Measurements from ENCODE around the gene MYOD1. TPM values are rescaled to one million over a fixed set of nuclear protein-coding genes. Genes with fewer than 3 reads are reported as not detected.

The MYOD1 gene
- total RNA-seq, 1 experiment from 2014 or later: not detected

- Histone ChIP-seq H3K4me3 (ENCODE audit: low read length) (no peak overlapping the region), H3K36me3 (ENCODE audit: low read depth, low read length) (no peaks in the 10 kb centered on the region), H3K9me3 (ENCODE audit: low read length) (no peaks in the 10 kb centered on the region), H3K4me1 (ENCODE audit: insufficient read depth, low read length) (no peaks in the 10 kb centered on the region), H3K79me2 (ENCODE audit: low read length) (no peaks in the 10 kb centered on the region), H3K27me3 (ENCODE audit: low read length) (peaks cover 20% of the 10 kb centered on the region), H3K27ac (ENCODE audit: low read length) (no peak overlapping the region), H3K9me2 (replicated peaks; ENCODE audit: low read length) (no peaks in the 10 kb centered on the region), H3F3A (ENCODE audit: low read length, unreplicated experiment) (no peaks in the 10 kb centered on the region), H4K20me1 (ENCODE audit: low read length) (no peaks in the 10 kb centered on the region), H3K9ac (ENCODE audit: low read length) (no peak overlapping the region), H2AFZ (ENCODE audit: low read length) (no peak overlapping the region), H3K4me2 (ENCODE audit: low read length) (no peak overlapping the region)
- ChIA-PET POLR2A (ENCODE audit: unreplicated experiment) (no interaction called here), CTCF (no interaction called here)
- ATAC-seq (no peak), DNase-seq (no peak)
- intact Hi-C loops (cut with micrococcal nuclease): no loop called here
- BruUV-seq (replicated peaks): no TSS peak
- TF ChIP-seq EZH2 (IDR thresholded peaks at IDR 0.05; ENCODE audit: low read length, unreplicated experiment) (no peak), EZH2phosphoT487 (IDR thresholded peaks at IDR 0.05; ENCODE audit: borderline replicate concordance, low read length) (no peak)
- TF ChIP-seq, protein P1, sequence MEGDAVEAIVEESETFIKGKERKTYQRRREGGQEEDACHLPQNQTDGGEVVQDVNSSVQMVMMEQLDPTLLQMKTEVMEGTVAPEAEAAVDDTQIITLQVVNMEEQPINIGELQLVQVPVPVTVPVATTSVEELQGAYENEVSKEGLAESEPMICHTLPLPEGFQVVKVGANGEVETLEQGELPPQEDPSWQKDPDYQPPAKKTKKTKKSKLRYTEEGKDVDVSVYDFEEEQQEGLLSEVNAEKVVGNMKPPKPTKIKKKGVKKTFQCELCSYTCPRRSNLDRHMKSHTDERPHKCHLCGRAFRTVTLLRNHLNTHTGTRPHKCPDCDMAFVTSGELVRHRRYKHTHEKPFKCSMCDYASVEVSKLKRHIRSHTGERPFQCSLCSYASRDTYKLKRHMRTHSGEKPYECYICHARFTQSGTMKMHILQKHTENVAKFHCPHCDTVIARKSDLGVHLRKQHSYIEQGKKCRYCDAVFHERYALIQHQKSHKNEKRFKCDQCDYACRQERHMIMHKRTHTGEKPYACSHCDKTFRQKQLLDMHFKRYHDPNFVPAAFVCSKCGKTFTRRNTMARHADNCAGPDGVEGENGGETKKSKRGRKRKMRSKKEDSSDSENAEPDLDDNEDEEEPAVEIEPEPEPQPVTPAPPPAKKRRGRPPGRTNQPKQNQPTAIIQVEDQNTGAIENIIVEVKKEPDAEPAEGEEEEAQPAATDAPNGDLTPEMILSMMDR (conservative IDR thresholded peaks at IDR 0.05; ENCODE audit: low read depth, low read length): no peak
Observed at GRCh38 chr11:17750013-17750800, 30.8 kb downstream of the MYOD1 start.

DNA sequence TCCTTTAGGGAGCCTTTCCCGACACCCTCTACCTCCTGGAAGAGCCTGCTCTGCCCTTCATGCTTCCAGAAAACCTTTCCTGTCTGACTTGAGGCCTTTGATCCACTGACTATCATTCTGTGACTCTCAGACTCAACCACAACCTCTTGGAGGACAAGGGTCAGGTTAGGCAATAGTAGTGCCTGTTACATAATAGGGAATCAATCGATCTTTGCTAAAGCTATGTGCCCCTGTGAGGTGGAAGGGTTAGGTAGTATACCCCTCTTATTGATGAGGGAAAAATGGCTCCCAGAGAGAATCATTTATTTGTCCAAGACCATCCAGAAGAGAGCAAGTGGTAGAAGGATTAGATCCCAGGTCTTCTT is 31.4 kb downstream of the MYOD1 start:
- BruUV-seq (replicated peaks): no TSS peak
- no peak overlapping the region for H2AFZ ChIP-seq (ENCODE audit: low read length)
- ATAC-seq (no peak), DNase-seq (no peak)
- TF ChIP-seq, protein P1 (conservative IDR thresholded peaks at IDR 0.05; ENCODE audit: low read depth, low read length): no peak
- TF ChIP-seq EZH2phosphoT487 (IDR thresholded peaks at IDR 0.05; ENCODE audit: borderline replicate concordance, low read length) (no peak), EZH2 (IDR thresholded peaks at IDR 0.05; ENCODE audit: low read length, unreplicated experiment) (no peak)
- no peaks in the 10 kb centered on the region for H3K9me2 ChIP-seq (replicated peaks; ENCODE audit: low read length)
- peaks cover 22% of the 10 kb centered on the region for H3K27me3 ChIP-seq (ENCODE audit: low read length)
- POLR2A ChIA-PET (ENCODE audit: unreplicated experiment): no interaction called here
- H3K36me3 ChIP-seq (ENCODE audit: low read depth, low read length): no peaks in the 10 kb centered on the region
- H3K79me2 ChIP-seq (ENCODE audit: low read length): no peaks in the 10 kb centered on the region
- H3K9ac ChIP-seq (ENCODE audit: low read length): no peak overlapping the region
- H3K4me2 ChIP-seq (ENCODE audit: low read length): no peak overlapping the region
- H3K9me3 ChIP-seq (ENCODE audit: low read length): no peaks in the 10 kb centered on the region
- CTCF ChIA-PET: no interaction called here
- H3K4me3 ChIP-seq (ENCODE audit: low read length): no peak overlapping the region
- no peaks in the 10 kb centered on the region for H4K20me1 ChIP-seq (ENCODE audit: low read length)
- H3F3A ChIP-seq (ENCODE audit: low read length, unreplicated experiment): no peaks in the 10 kb centered on the region
- H3K4me1 ChIP-seq (ENCODE audit: insufficient read depth, low read length): no peaks in the 10 kb centered on the region
- no peak overlapping the region for H3K27ac ChIP-seq (ENCODE audit: low read length)
- intact Hi-C loops (cut with micrococcal nuclease): no loop called here

DNA sequence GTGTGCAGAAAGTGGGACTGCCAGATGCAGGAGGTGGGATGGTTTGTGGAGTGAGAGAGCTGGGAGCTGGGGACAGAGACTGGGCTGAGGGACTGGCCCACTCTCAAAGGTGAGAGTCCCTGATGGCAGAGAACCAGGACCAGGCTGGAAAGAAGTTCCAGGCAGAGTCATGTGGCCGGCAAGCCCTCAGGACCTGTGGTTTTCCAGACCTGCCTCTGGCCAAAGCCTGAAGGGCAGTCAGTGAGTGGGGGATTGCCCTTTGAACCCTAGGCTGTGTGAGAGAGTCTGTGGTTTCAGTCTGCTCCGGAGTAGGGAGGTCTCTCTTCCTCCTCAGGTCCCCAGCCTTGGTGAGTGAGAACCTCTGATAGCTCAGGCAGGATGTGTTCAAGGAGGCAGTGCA is 32.2 kb downstream of the MYOD1 start:
- Histone ChIP-seq H3K36me3 (ENCODE audit: low read depth, low read length) (no peaks in the 10 kb centered on the region), H4K20me1 (ENCODE audit: low read length) (no peaks in the 10 kb centered on the region), H2AFZ (ENCODE audit: low read length) (no peak overlapping the region), H3K79me2 (ENCODE audit: low read length) (no peaks in the 10 kb centered on the region), H3K27me3 (ENCODE audit: low read length) (peaks cover 22% of the 10 kb centered on the region), H3F3A (ENCODE audit: low read length, unreplicated experiment) (no peaks in the 10 kb centered on the region), H3K4me2 (ENCODE audit: low read length) (no peak overlapping the region), H3K9ac (ENCODE audit: low read length) (no peak overlapping the region), H3K4me1 (ENCODE audit: insufficient read depth, low read length) (no peaks in the 10 kb centered on the region), H3K9me2 (replicated peaks; ENCODE audit: low read length) (no peaks in the 10 kb centered on the region), H3K27ac (ENCODE audit: low read length) (no peak overlapping the region), H3K4me3 (ENCODE audit: low read length) (no peak overlapping the region), H3K9me3 (ENCODE audit: low read length) (no peaks in the 10 kb centered on the region)
- DNase-seq (no peak), ATAC-seq (no peak)
- TF ChIP-seq, protein P1 (conservative IDR thresholded peaks at IDR 0.05; ENCODE audit: low read depth, low read length): no peak
- TF ChIP-seq EZH2phosphoT487 (IDR thresholded peaks at IDR 0.05; ENCODE audit: borderline replicate concordance, low read length) (no peak), EZH2 (IDR thresholded peaks at IDR 0.05; ENCODE audit: low read length, unreplicated experiment) (no peak)
- BruUV-seq (replicated peaks): no TSS peak
- POLR2A ChIA-PET (ENCODE audit: unreplicated experiment): no interaction called here
- CTCF ChIA-PET: no interaction called here
- intact Hi-C loops (cut with micrococcal nuclease): no loop called here

All from PC-3 (cell line).